Vagina (tissue), 2 donors: ENCODE data around the gene PHF14.

Experiments used
- CTCF ChIP-seq, 3 experiments: fragments of 450-650 bp in 2 of 3; fragments of 200-600 bp in 1 of 3; sonication (generic) in 1 of 3; IDR thresholded peaks; one replicate each; pipeline ENCODE4 v1.5.1; 2017 to 2019; ENCODE audit warnings: antibody characterized with exemption in 3 of 3, mild to moderate bottlenecking in 2 of 3, moderate library complexity in 2 of 3
- POLR2A ChIP-seq, 2 donors: fragments of 450-650 bp; IDR thresholded peaks; one replicate each; pipeline ENCODE4 v1.6.1; 2017; ENCODE audit warnings: antibody characterized with exemption in 2 of 2, mild to moderate bottlenecking in 2 of 2, moderate library complexity in 2 of 2
- POLR2AphosphoS5 ChIP-seq, 2 donors: sonication (generic); formaldehyde crosslinking; IDR thresholded peaks; one replicate each; pipeline ENCODE4 v1.9.0; 2017; ENCODE audit warnings: antibody characterized with exemption in 2 of 2, mild to moderate bottlenecking in 2 of 2, low read depth in 1 of 2; ENCODE audit not compliant: insufficient read depth in 1 of 2

GRCh38 chr7:11206177-11206899, 232.7 kb downstream of the PHF14 start:
- TF ChIP-seq POLR2AphosphoS5 (IDR thresholded peaks at IDR 0.05; ENCODE audit: insufficient read depth in 1 of 2, low read depth in 1 of 2) (no peak), CTCF (IDR thresholded peaks at IDR 0.05) (no peak), POLR2A (IDR thresholded peaks at IDR 0.05) (no peak)
